Activated CD4-positive, alpha-beta T cell treated with anti-CD3 and anti-CD28 coated beads, Interleukin-2, amount 50 U/mL, for 16 hours (primary cell): ENCODE data around the gene AKTIP.

Experiments
- DNase-seq: peaks from one replicate; pipeline ENCODE4 v3.0.0-alpha.2; 2020

The AKTIP gene

DNA sequence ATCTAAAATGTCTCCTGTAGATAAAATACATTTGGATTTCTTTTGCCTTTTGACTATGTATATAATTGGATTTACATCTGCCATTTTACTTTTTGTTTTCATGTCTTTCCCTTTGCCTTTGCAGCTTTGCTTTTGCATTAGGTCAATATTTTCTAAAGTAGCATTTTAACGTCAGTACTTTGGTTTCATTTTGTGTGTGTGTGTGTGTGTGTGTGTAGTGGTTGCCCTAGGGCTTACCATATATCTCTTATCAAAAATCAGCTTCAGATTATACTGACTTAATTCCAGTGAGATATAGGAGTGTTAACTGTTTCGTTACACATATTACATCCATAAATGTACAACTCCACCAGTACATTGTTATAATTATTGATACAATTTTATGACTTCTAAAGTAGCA is 26.1 kb downstream of the AKTIP start:
- DNase-seq: no peak

DNA sequence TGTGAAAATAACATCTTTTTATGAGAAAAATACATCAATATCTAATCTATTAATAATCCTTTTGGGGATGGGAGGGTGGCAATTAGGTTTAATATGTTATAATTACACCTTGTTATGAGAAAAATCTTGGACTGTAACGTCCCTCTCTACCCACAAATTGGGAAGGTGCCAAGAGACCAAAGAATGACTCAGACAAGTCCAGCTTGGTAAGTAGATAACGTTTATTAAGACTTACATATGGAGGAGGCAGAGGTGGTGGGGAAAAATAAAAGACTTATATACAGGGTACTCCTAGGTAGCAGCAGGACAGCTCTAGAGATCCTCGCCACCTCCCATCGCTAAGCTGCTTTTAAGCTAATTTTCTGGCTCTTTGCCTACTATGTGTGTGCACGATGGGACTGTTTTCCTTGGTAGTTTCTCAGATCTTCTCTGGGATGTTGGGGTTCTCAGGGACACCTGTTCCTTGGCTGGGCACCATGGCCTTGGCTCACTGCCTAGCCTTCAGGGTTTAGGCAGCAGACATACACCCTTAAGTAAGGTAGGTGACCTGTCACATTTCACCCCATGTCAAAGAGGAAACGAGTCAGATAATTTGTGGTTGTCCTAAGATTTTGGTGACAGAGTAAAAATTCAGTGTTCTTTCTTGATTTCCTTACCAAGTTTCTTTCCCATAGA is 37.3 kb downstream of the AKTIP start:
- DNase-seq: no peak

DNA sequence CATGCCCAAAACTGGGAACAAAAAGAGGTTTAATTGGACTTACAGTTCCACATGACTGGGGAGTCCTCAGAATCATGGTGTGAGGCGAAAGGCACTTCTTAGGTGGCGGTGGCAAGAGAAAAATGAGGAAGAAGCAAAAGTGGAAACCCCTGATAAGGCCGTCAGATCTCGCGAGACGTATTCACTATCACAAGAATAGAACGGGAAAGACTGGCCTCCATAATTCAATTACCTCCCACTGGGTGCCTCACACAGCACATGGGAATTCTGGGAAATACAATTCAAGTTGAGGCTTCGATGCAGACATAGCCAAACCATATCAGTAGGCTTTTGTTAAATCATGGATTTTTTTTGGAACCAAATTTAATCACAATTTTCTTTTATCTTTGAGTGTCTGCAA is 44.4 kb downstream of the AKTIP start:
- DNase-seq: no peak

DNA sequence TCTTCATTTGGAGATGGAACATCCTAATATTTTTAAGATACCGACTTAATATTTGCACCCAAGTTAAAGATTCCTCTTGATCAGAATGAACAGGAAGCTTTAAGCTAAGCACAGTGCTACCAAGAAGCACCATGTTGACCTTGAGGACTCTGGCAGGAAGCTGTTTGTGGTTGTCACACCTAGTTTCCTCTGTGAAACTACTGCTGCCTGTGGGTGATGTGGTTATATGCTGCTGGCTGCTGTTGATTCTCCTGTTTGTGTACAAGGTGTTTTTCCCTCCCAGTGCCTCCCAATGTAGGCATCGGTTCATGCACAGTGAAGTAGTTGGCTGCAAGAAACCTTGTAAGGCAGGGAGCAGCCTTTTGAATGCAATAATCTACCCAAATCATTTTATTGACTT is 45.3 kb downstream of the AKTIP start:
- peak; percentile 91 for DNase-seq

DNA sequence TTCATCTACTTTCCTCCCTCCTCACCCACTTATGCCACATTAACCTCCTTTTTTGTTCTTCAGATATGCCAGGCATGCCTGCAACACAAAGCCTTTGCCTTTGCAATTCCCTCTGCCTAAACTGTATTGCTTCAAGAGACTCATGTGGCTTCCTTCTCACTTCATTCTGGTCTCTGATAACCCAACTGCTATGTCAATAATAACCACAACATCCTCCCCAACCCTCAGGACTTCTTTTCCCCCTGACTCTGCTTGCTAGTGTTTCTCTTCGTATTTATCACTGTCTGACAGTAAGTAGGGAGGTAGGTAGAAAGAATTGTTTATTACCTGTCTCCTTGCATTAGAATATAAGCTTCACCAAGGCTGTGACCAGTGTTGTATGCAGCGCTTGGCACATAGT is 46.4 kb downstream of the AKTIP start:
- peak; percentile 79 for DNase-seq

DNA sequence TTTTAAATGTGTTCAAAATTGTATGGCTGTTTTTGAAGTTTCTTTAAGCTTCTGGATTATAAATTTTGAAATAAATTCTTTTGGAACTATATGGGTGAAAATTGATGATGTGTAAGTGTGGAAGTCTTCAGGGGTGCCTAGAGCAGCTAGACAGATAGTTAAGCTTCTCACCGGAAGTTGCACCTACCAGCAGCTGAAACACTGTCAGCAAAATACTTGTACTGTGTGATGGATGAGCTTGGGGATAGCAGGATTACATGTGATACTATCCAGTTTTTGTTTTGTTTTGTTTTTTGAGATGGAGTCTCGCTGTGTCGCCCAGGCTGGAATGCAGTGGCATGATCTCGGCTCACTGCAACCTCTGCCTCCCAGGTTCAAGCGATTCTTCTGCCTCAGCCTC is 49.1 kb downstream of the AKTIP start:
- no peak for DNase-seq

DNA sequence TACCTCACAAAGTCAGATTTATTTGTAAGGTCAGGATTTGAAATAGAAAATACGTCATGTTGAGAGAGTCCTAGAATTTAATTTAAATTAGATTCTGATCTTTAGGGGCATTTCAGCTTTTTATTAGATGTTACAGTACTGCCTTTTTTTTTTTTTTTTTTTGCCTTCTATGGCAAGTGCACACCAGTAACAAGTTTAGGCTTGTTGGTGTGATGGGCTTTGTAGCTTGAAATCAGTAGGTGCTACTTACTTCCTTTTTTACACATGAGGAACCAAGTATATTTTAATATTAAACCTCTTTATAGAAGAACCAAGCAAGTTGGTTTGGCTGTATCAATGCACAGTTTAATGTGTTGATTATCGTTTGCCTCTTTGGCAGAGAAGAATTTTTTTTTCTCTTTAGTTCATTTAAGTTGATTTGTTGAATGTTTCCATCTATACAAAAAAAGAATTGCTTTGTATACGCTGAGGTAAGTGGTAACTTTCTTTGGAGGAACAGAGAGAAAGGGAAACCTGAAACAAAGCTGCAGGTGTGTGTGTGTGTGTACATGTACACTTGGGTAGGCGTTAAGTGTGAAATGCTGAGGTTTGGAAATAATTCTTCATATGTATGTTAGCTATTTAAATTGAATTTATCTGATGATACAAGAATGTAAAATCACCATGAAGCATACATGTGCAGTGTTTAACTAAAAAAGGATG is 53.0 kb downstream of the AKTIP start:
- DNase-seq: no peak

DNA sequence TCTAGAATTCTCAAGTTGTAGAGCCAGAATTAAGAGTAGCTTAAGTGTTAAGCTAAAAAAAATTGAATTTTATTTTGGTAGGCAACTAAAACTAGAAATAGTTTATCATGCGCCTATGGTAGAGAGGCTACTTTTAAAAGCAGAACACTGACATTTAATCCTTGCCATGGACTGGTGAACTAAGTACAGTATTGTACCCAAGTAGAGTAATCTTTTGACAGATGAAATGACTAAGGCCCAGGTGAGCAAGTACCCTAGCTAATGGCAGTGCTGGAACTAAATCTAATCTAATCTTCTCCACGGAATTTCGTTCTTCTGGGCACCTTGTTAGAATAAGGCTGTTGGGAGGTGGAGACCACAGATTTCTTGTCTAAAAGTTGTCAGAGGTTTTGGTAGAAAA is 56.9 kb downstream of the AKTIP start:
- DNase-seq: no peak

DNA sequence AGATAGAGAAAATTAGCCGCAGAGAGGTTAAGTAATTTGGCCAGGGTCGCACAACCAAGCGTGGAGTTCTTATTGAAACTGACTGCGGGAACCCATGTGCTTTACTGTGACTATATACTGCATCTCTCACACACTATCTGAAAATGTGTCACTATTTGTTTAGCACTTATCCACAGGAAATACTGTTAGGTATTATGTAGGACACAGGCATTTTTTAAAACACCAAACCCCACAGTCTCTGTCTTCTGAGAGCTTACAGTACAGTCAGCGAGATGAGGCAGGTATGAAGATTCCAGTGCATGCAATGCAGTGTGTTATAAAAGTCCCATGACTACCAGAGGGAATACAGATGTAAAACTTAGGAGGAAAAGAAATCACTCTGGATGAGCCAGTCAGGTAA is 57.5 kb downstream of the AKTIP start:
- DNase-seq: no peak
